NCI-H2196 treated with DMSO at 0.1 percent for 48 hours (cell line): ENCODE measurements around the gene TULP4.
"Not testable (repeated sequence)": the region's sequence is repeated elsewhere in the genome, so short reads cannot be mapped to it uniquely, and the experiment has no call there.

Experiments
- DNase-seq: peaks from one replicate; lab custom pipeline; 2025; ENCODE audit not compliant: unreplicated experiment; lab: John Stamatoyannopoulos, UW

Gene TULP4

DNA sequence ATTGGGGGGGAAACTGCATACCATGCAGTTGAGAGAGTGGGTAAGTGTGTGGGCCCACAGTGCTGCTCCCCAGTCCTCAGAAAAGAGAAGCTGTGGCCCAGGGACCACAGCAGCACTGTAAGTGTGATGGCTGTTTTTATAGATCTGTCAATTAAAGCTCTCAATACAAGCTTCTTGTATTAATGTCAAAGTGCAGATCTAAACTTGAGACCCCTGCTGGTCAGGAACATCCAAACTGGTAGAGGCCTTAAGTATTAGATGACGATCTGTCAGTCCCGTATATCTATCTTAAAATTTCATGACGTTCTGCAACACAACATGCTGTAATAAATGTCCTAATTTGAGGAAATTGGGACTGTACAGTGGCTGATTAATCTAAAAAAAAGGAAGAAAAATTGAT is 74.8 kb downstream of the TULP4 start:
- no peak for DNase-seq

DNA sequence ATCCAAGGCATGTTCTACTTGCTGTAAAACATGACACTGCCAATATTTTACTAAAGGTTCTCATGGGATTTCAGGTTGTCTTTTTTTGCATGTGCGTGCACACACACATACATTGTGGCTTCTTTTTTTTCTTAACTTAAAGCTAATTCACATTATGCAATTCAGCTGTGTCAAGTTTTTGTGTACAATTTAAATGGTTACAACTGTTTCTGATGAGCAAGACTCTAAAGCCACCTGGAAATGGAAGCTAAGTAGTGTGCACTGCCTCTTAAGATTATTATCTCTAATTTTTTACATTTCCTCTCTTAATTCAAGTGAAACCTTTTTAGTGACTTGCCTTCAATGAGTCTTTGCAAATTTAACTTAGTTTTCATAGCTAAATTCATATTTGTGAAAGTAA is 75.3 kb downstream of the TULP4 start:
- DNase-seq: no peak

DNA sequence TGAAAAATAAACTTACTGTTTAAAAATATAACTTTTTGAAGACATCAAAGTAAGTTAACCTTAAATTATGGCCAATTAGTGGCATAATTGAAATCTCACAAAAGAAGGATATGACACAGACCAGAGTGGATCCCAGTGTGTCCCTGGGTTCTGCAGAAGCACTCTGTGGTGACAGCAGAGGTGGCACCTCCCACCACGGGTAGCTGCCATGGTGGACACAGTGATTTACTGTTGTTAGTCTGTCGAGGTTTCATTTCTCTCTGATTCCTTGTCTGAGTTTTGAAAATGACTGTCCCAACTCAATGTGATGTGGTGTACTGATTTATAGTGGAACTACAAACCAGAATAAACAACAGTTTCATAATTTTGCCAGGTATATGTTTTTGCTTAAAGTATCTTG is 76.5 kb downstream of the TULP4 start:
- DNase-seq: no peak

DNA sequence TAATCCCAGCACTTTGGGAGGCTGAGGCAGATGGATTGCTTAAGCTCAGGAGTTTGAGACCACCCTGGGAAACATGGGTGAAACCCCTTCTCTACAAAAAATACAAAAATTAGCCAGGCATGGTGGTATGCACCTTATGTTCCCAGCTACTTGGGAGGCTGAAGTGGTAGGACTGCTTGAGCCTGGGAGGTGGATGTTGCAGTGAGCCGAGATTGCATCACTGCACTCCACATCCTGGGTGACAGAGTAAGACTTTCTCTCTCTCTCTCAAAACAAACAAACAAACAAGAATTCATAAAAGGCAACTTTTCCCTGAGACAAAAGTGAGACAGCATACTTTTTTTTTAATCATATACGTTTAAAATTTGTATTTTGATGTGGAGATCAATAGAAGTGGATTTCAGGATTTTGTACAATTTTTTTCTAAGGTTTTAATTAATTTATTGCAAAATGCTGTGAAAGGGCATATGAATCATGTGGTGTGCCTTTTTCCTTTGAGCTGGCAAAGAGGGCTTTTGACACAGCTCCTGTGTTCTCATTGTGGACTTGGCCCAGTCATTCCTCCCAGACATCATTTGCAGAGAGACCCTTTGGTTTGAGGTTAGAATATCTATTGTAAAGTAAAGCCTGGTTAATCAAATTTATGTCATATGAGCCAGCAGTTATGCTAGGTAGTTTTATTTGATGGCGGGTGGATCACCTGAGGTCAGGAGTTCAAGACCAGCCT is 77.1 kb downstream of the TULP4 start:
- DNase-seq: no peak

DNA sequence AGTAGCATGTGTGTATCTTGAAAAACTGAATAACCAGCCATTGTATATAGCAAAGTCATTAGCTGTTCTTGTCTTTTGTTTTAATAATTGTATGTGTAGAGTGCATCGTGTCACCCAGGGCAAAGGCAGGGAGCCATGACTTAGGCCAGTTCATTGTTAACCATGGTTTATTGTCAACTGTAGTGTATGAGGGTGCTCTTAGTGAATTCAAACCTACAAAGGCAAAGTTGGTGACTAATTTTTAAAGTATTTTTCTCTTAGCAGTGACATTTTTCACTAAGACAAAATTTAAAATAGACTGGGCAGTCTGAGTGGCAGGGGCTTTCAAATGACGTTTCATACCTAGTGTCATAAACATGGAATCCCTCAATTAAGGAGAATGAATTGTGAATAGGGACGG is 79.0 kb downstream of the TULP4 start:
- no peak for DNase-seq

DNA sequence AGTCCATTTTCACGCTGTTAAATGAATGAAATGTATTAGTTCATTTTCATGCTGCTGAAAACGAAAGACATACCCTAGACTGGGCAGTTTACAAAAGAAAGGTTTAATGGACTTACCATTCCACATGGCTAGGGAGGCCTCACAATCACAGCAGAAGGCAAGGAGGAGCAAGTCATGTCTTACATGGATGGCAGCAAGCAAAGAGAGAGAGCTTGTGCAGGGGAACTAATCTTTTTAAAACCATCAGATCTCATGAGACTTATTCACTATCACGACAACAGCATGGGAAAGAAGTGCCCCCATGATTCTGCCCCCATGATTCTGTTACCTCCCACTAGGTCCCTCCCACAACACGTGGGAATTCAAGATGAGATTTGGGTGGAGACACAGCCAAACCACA is 79.7 kb downstream of the TULP4 start:
- not testable (repeated sequence) for DNase-seq

DNA sequence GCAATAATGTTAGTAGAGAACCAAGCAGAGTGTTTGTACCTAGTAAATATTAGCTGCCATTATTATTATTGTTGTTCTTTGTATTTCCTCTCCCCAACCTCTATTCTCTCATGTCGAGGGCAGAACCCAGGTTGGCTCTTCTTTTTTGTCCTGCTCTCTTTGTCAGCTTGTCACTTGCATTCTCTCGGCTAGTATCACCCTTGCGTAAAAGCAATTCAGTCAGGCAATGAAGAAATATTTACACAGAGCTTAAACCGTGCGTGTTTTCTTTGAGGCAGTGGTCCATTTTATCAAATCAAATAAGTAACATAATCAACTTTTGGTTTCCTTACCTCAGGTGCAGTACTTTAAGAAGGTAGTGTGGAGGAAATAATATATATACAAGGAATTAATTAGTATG is 83.9 kb downstream of the TULP4 start:
- no peak for DNase-seq

DNA sequence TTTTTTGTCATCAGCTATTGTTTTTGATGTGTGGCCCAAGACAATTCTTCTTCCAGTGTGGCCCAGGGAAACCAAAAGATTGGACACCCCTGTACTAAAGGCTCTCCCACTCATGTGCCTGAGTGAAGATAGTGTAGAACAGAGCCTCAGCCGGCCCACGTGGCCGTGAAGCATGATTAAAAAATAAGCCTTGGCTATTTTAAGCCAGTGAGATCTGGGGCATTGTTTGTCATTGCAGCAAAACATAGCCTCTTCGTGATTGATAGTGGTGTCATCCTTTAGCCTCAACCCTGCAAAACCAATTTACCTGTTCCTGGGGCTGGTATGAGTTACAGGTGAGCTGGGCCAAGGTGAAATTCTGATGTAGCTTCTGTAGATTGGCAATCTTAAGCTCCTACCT is 85.3 kb downstream of the TULP4 start:
- no peak for DNase-seq

DNA sequence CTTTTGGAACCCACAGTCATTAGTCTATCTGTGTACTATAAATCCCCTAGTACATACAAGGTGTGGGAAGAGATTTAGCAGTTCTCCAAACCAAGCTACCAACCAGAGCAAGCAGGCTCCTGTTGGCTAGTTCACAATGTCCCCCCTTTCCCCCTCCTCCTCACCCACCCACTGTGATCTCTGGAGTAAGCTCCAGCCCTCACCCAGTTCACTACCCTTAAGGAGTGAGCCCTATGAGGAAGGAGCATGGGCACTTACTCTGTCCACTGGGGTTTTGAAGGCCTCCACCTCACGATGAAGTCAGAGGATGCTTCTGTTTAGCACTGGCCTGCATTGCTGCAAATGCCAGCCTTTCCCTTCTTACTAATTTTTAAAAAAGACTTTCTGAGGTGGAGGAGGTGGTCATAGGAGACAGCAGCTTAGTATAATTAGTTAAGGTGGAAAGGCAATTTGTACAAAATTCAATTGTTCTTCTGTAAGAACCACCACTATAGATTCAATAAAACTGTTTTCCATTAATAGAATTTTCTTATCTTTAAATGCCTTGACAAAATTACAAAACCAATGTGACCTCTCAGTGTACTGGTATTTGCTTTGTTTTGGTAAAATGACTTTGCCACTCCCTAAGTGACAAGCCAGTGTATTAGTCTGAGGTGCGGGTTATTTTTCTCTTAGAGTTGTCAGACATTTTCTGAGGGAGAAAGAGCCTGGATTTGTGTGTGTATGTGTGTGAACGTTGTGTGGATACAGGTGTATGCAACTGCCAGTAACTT is 86.2 kb downstream of the TULP4 start:
- DNase-seq: no peak

DNA sequence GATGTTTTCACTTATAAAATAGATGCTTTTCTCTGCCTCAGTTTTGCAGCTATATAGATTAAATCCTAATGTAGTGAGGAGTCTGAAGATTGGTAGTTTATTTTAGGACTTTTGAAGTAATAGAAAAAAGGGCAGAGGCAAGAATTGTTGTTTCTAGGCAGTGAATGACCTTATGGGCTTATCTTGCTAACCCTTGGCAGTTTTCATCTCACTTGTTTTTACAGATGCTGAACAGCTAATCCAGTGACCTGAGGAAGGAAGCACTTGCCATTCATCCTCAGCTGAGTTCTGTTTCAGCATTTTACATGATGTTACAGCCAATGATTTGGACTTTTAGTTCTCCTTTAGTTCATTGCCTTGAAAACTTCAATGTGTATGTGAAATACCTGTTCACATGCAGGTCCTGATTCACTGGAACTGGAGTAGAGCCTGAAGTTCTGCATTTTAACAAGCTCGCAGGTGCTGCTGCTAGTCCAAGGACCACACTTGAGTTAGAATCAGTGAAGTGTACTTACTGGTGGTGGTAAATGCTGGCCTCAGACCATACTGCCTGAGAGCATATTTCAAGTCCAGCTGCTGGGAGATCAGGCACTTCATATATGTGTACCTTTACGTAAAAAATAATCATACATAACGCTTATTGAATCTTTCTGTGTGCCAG is 86.9 kb downstream of the TULP4 start:
- DNase-seq: no peak

DNA sequence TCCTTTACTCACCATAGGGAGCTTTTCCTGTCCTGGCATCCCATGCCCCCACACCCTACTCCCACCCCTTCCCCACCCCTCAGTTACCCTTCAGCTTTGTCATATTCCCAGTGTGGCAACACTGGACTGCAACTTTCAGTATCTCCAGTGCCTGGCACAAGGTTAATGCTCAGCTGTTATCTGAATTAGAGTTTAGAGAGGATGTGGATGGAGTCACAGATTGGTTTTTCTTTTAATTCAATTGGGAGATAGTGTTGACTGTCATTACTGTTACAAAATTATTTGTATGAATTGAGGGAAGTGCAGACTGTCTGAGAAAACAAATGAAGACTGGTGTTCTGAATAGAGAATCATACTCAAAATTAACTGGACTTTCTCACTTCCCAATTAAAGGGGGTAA is 89.9 kb downstream of the TULP4 start:
- DNase-seq: no peak

DNA sequence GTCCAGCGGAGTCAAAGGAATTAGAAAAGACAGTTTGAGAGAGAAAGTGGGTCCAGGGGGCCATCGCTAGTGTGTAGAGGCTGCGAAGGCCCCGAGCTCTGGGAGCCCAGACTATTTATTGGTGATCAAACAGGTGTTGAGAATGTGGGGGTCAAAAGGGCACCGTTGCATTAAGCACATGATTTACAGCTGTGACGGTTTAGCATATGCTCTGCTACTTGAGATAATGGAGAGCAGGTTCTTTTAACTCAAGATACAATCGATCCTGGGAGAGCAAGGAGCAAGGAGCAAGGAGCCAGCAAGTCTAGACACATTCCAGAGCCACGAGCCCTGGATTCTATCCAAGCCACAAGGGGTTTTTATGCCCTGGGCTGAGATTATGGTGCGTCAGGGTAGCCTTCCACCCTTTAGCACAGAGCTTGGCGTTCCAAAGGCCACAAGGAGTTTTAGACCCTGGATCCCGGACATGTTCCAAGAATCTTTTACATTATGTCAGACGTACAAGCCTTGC is 93.1 kb downstream of the TULP4 start:
- not testable (repeated sequence) for DNase-seq

DNA sequence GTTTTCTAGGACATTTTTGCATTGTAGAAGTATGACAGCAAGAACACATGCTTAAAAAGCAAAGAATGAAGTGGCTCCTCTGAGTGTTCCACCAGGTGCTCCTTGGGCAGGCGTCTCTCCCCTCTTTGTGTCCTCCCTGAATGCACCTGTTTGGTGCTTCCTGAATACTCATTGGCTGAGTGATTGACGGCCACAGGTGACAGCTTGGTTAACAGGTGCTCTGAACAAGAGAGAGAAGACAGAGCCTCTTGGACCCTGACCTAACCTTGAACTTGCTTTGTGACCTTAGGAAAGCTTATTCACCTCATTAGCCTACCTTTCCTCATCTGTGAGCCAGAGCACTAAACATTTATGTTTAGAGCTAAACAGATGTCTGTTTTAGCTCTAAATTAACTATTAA is 93.7 kb downstream of the TULP4 start:
- DNase-seq: no peak

DNA sequence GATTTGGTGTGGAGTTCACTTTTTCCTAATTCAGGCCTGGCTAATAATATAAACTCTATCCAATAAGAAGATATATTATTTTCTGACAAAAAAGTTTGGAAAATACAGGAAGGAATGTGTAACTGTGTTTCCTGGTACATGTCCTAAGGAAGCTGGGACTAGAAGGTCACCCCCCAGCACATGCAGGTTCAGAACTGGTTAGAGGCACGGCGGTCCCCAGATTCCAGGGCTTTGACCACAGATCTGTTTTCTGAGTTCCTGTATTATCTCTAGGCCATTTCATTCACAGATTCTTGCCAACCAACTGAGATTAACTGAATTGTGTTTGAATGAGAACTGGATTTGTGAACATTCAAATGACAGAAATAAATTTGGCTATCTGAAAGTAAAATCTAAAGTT is 94.5 kb downstream of the TULP4 start:
- no peak for DNase-seq

DNA sequence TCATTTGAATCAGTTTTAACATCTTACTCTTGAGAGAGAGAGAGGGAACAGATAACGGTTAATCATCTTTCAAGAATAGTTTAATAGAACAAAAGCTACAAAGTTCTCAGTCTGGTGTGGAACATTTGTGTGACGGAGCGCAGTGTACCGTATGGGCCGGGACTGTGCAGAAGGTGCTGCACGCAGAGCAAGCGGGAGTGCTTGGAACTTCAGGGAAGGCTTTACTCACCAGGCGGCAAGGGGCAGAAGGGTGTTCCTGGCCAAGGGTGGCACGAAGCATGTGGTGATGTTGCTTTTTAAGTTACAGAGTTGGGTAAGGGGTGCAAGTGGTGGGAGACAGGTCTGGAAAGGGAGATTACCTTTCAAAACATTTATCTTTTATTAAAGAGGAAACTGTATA is 95.7 kb downstream of the TULP4 start:
- DNase-seq: no peak

DNA sequence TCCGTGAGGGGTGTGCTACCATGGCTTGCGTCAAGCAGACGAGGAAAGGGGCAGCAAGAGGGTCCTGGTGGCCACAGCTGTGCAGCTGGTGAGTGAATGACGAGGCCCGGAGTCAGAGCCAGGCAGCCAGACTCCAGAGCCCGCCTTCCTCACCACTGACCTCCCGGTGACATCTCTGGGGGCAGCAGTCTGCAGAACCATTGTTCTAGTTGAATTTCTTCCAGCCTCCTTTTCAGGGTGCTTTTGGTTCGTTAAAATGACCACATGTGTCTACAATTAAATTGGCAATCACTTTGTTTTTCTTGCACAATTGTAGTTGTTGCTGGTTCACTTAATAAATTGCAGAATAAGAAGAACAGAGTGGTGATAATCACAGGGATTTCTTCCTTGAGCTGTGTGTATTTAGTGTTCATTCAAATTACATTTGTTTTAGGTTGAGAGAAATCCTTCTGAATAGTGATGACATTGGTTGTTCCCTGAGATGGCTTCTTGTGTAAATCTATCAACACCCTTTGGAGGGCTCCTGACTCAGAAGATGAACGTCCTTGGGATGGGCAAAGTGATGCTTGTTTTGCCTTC is 96.4 kb downstream of the TULP4 start:
- no peak for DNase-seq

DNA sequence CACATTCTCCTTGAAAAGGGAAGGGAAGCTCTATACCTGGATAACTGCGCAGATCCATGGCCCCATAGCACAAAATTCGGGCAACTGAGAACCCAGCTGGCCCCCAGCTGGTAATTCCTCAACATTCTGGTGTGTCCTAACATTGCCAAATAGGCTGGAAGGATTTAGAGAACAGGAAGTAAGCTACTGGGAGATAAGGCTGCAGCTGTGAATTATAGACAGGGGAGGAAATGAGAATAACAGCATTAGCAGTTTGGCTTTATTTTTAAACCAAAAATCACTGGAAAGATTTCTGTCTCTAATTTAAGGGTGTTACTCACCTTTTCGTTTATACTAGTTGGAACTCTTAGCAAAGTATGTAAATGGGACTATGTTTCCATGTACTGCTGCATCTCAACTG is 97.2 kb downstream of the TULP4 start:
- no peak for DNase-seq

DNA sequence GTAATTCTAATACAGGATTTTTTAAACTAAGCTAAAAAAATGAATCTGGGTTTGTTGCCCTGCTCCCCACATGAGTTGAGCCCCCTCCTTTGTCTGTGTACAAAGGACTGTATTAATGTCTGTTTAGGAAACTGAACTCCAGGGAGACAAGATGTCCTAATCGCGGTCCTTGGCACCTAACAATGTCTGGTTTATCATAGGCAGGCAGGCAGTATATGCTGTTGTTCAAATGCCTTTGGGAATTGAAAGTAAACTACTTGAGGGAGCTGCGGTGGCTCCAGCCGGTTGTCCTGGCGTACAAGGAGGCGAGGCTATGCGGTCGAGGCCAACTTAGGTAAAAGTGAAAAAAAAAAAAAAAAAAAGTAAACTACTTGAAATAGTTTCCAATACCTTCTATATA is 98.5 kb downstream of the TULP4 start:
- DNase-seq: no peak

DNA sequence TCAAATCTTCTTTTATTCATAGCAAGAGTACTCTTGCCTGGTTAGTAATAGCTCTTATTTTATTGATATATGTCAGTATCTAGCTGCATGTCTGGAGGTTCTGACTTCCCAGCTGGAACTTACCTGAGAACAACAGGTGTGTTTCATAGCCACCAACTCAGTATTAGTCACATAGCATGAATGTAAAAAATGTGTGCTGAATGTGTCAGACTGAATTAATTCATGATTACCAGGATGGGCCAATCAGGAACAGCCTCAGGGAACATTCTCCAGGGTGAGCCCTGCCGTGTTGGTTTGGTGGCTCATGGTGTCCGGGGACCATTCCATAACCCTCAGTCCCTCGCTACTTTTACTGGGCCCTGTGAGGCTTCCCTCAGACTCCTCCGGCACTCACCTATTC is 99.7 kb downstream of the TULP4 start:
- DNase-seq: no peak

DNA sequence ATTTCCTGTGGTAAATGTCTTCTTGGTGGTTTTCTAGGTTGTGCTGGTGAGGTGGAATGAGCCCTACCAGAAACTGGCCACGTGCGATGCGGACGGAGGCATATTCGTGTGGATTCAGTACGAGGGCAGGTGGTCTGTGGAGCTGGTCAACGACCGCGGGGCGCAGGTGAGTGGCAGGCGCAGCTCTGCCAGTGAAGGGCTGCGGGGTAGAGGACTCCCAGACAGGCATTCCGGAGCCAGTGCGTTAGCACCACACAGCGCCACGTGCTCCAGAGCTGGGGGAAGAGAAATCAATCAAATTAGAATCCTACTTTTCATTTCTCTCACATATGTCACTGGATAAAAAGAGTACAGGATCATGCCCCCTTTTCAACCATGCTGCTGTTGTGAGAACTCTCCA is 100.8 kb downstream of the TULP4 start:
- no peak for DNase-seq

DNA sequence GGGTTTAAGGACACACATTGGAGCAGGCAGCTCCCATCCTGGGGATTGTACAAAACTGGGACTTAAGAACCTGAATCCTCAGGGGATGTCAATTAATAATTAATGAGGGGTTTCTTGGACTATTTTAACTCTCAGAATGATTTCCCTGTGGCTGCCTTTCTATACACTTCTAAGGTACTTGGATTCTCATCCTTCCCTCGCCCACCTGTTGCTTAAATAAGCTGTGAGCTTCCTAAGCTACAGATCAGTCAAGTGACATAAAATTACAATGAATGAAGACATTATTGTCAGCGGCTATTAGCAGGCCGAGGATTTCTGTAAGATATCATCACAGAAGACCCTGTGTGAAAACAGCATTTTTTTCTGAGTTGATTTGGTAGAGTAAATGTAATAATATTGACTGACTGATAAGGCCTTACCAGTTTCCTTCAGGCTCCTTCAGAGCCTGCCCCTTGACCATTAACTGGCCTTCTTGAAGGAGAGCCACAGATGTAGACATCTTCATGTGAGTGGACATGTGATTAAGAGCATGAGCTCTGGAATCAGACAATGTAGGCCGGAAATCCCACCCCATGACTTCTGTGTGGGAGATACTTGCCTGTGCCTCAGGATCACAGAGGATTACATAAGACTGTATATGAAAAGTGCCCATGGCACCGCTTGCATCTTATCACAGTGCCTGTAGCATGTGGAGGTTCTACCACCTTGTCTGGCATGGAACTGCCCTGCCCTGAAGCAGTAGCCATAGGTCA is 101.7 kb downstream of the TULP4 start:
- no peak for DNase-seq
